Endothelial cell of umbilical vein (primary cell): ENCODE measurements around the gene PDE4B. TPM values are rescaled to one million over a fixed set of nuclear protein-coding genes. Genes with fewer than 3 reads are reported as not detected.

Source experiments
- BruUV-seq: library from RNA; stranded (reverse); fragments of 400-500 nt; replicated peaks from 2 replicates; lab custom pipeline; 2021; lab: Mats Ljungman, UMichigan
- CTCF ChIA-PET: fragments of 300-600, 350-600 bp; sonication (Branson Sonifier 250); formaldehyde crosslinking; loops from one replicate; lab custom pipeline; 2021; ENCODE audit warnings: antibody characterized with exemption, inconsistent platforms; lab: Charles Lee
- POLR2A ChIA-PET: fragments of 300-600, 350-600 bp; sonication (Branson Sonifier 250); formaldehyde crosslinking; loops from one replicate; lab custom pipeline; 2021; ENCODE audit warnings: antibody characterized with exemption, inconsistent platforms; lab: Charles Lee
- DNase-seq: peaks from one replicate; pipeline ENCODE4 v3.0.0-alpha.2; 2011; ENCODE audit warnings: low read depth, low spot score
- FAIRE-seq: peaks from 2 replicates; lab custom pipeline; 2011; peaks lifted over from hg19 to GRCh38; lab: Jason Lieb, UNC
- H2AFZ ChIP-seq: 2 replicates; pipeline ENCODE4 v1.6.0; 2012; ENCODE audit warnings: low read depth, low read length, control low read depth, inconsistent platforms
- H3K27ac ChIP-seq: 2 replicates; pipeline ENCODE4 v1.5.1; 2011; ENCODE audit warnings: low read depth, mild to moderate bottlenecking, control low read depth, low read length, moderate library complexity; ENCODE audit not compliant: insufficient read depth
- H3K27me3 ChIP-seq, 2 experiments: 2 replicates each; pipeline versions ENCODE4 v1.6.0 to v1.6.1; 2011; ENCODE audit warnings: low read length in 2 of 2, mixed read lengths in 1 of 2; ENCODE audit not compliant: control insufficient read depth in 2 of 2, insufficient read depth in 2 of 2
- H3K36me3 ChIP-seq, 2 experiments: 2 replicates in 1 of 2; 3 replicates in 1 of 2; pipeline ENCODE4 v1.5.1; 2011; ENCODE audit warnings: low read length in 2 of 2, mild to moderate bottlenecking in 1 of 2, moderate library complexity in 1 of 2; ENCODE audit not compliant: control insufficient read depth in 2 of 2, insufficient read depth in 2 of 2; ENCODE audit errors: extremely low read depth in 1 of 2
- H3K4me1 ChIP-seq: 3 replicates; pipeline ENCODE4 v1.5.1; 2011; ENCODE audit warnings: mild to moderate bottlenecking, low read length; ENCODE audit not compliant: control insufficient read depth, insufficient read depth; ENCODE audit errors: extremely low read depth
- H3K4me2 ChIP-seq: 2 replicates; pipeline ENCODE4 v1.6.1; 2011; ENCODE audit warnings: low read length, control low read depth, mixed read lengths; ENCODE audit not compliant: insufficient read depth
- H3K4me3 ChIP-seq, 3 experiments: fragments of 200-600 bp in 1 of 3; sonication (generic), shearing (Covaris generic) in 1 of 3; replicated peaks in 1 of 3; 2 replicates each; pipeline ENCODE4 v1.5.1; 2011 to 2016; ENCODE audit warnings: control low read depth in 3 of 3, low read length in 3 of 3, mild to moderate bottlenecking in 2 of 3, inconsistent platforms in 1 of 3, low read depth in 1 of 3, moderate library complexity in 1 of 3; ENCODE audit not compliant: insufficient read depth in 1 of 3
- H3K79me2 ChIP-seq: 2 replicates; pipeline ENCODE4 v1.6.0; 2012; ENCODE audit warnings: low read length, inconsistent platforms; ENCODE audit not compliant: control insufficient read depth, insufficient read depth
- H3K9ac ChIP-seq: replicated peaks from 2 replicates; pipeline ENCODE3; 2011; ENCODE audit warnings: low read length, control low read depth; ENCODE audit not compliant: insufficient read depth; ENCODE audit errors: extremely low read depth
- H3K9me1 ChIP-seq: replicated peaks from 3 replicates; pipeline ENCODE4 v1.6.0; 2011; ENCODE audit warnings: mild to moderate bottlenecking, low read length; ENCODE audit not compliant: control insufficient read depth, insufficient read depth; ENCODE audit errors: extremely low read depth
- H3K9me3 ChIP-seq: replicated peaks from 2 replicates; pipeline ENCODE4 v1.5.1; 2012; ENCODE audit warnings: low read length, inconsistent platforms; ENCODE audit not compliant: control insufficient read depth, insufficient read depth
- H4K20me1 ChIP-seq: replicated peaks from 2 replicates; pipeline ENCODE3; 2011; ENCODE audit warnings: mild to moderate bottlenecking, low read length; ENCODE audit not compliant: control insufficient read depth, insufficient read depth; ENCODE audit errors: extremely low read depth
- EZH2 ChIP-seq: IDR thresholded peaks from 2 replicates; pipeline ENCODE4 v1.6.1; 2012; ENCODE audit warnings: borderline replicate concordance, low read depth, mild to moderate bottlenecking, moderate library complexity, low read length, inconsistent platforms; ENCODE audit not compliant: severe bottlenecking
- FOS ChIP-seq: IDR thresholded peaks from 2 replicates; pipeline ENCODE4 v1.6.1; 2011; ENCODE audit warnings: mild to moderate bottlenecking, low read length, moderate library complexity, borderline replicate concordance; ENCODE audit not compliant: insufficient read depth
- GATA2 ChIP-seq: IDR thresholded peaks from 2 replicates; pipeline ENCODE4 v1.7.0; 2011; ENCODE audit warnings: low read depth, mild to moderate bottlenecking, moderate library complexity, mixed read lengths, low read length; ENCODE audit not compliant: insufficient read length, insufficient read depth
- JUN ChIP-seq: IDR thresholded peaks from 2 replicates; pipeline ENCODE4 v1.6.1; 2011; ENCODE audit warnings: borderline replicate concordance, low read depth; ENCODE audit not compliant: insufficient read length, insufficient read depth
- MYC ChIP-seq: IDR thresholded peaks from one replicate; pipeline ENCODE4 v1.6.1; 2011; ENCODE audit warnings: mild to moderate bottlenecking, low read depth, low read length
- POLR2A ChIP-seq: IDR thresholded peaks from 2 replicates; pipeline ENCODE4 v1.6.1; 2012; ENCODE audit warnings: low read depth, mild to moderate bottlenecking, control low read depth, low read length
- POLR2AphosphoS5 ChIP-seq: IDR thresholded peaks from 2 replicates; pipeline ENCODE4 v1.6.1; 2012; ENCODE audit warnings: low read depth, mild to moderate bottlenecking, control low read depth, low read length, moderate library complexity; ENCODE audit not compliant: insufficient read depth
- dilution Hi-C: fragments of 300-500 bp; cut with MboI; formaldehyde crosslinking; loops from one replicate; pipeline ENCODE4 v1.15.0; 2019; ENCODE audit warnings: low sequenced_read_pairs; ENCODE audit not compliant: extremely low pct_ligation_motif_present
- intact Hi-C: fragments of 100-400 bp; cut with micrococcal nuclease; formaldehyde crosslinking; loops from one replicate; pipeline ENCODE4 v1.10.0; 2022
- polyA plus RNA-seq, 4 experiments: library from polyadenylated mRNA; depleted of rRNA in 3 of 4; stranded (reverse) in 3 of 4; unstranded in 1 of 4; fragments of >200 nt; gene quantifications; 2 replicates each; pipeline versions ENCODE4 v1.2.1 to v1.2.3, GENCODE V29; 2011 to 2012; ENCODE audit warnings: missing spikeins in 1 of 4
- total RNA-seq: library from RNA; stranded (reverse); gene quantifications from 2 replicates; pipeline ENCODE4 v1.2.3, GENCODE V29; 2021
- TF ChIP-seq, protein P1 (sequence below), 2 donors: IDR thresholded peaks; 1 replicate in 1 of 2; 2 replicates in 1 of 2; pipeline ENCODE4 v1.5.1; 2011; ENCODE audit warnings: low read length in 2 of 2, mild to moderate bottlenecking in 2 of 2, moderate library complexity in 2 of 2, control low read depth in 1 of 2, inconsistent platforms in 1 of 2, low read depth in 1 of 2; ENCODE audit not compliant: insufficient read depth in 1 of 2; ENCODE audit errors: extremely low read depth in 1 of 2
- TF ChIP-seq, protein P2 (sequence below): IDR thresholded peaks from 2 replicates; pipeline ENCODE4 v1.6.1; 2011; ENCODE audit not compliant: insufficient read depth, insufficient read length

PDE4B gene
- total and polyA plus RNA-seq, 2 donors (not counting 3 experiments of a cell fraction or from before 2014, with no cell fraction given): 63.5 to 69.8 TPM

DNA sequence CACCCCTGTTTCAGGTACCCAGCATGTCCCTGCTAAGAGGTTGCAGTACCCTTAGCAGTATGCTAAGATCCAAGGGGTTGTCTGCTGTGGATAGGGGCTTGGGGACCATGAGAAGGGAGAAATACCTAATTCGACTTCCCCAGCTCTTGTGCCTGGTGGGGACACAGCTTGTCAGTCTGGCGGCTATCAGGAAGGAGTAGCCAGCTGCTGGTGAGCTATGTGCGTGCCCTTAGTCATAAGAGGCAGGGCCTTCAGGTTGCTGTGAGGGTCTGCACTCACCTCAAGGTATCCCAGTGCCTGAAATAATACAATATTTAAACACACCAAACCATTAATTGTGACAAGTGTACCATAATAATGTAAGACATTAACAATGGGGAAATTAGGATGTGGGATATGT is 536.2 kb downstream of the PDE4B start:
- dilution Hi-C loops: loop anchor here (25.0 kb wide), 1 partner anchor 208 kb away; the partner anchor contains the start of gene SGIP1
- Histone ChIP-seq H3K79me2 (peaks cover 16% of the 10 kb centered on the region), H3K4me1 (peaks cover 4% of the 10 kb centered on the region), H3K36me3 (no peaks in the 10 kb centered on the region), H3K9me3 (no peaks in the 10 kb centered on the region), H3K27ac (no peak overlapping the region), H3K9ac (no peak overlapping the region), H4K20me1 (no peaks in the 10 kb centered on the region), H3K4me2 (no peak overlapping the region), H2AFZ (no peak overlapping the region), H3K4me3 (no peak overlapping the region), H3K27me3 (no peaks in the 10 kb centered on the region), H3K9me1 (no peaks in the 10 kb centered on the region)
- BruUV-seq: no TSS peak
- TF ChIP-seq EZH2: no peak
- TF ChIP-seq JUN: no peak
- TF ChIP-seq, protein P1, sequence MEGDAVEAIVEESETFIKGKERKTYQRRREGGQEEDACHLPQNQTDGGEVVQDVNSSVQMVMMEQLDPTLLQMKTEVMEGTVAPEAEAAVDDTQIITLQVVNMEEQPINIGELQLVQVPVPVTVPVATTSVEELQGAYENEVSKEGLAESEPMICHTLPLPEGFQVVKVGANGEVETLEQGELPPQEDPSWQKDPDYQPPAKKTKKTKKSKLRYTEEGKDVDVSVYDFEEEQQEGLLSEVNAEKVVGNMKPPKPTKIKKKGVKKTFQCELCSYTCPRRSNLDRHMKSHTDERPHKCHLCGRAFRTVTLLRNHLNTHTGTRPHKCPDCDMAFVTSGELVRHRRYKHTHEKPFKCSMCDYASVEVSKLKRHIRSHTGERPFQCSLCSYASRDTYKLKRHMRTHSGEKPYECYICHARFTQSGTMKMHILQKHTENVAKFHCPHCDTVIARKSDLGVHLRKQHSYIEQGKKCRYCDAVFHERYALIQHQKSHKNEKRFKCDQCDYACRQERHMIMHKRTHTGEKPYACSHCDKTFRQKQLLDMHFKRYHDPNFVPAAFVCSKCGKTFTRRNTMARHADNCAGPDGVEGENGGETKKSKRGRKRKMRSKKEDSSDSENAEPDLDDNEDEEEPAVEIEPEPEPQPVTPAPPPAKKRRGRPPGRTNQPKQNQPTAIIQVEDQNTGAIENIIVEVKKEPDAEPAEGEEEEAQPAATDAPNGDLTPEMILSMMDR (IDR thresholded peaks at IDR 0.05; ENCODE audit: extremely low read depth in 1 of 2, insufficient read depth in 1 of 2, low read depth in 1 of 2, low read length in 2 of 2): no peak
- TF ChIP-seq, protein P2, sequence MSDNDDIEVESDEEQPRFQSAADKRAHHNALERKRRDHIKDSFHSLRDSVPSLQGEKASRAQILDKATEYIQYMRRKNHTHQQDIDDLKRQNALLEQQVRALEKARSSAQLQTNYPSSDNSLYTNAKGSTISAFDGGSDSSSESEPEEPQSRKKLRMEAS: no peak
- TF ChIP-seq GATA2: no peak
- TF ChIP-seq FOS: no peak
- no peak for TF ChIP-seq POLR2AphosphoS5
- TF ChIP-seq POLR2A: no peak
- no peak for TF ChIP-seq MYC
- POLR2A ChIA-PET: no interaction called here
- DNase-seq: no peak
- FAIRE-seq: no peak
- intact Hi-C loops: no loop called here
- CTCF ChIA-PET: no interaction called here
